ENCODE results near the gene CDK6.

Gene CDK6

GRCh38 chr7:92631067-92631849 is 205.1 kb downstream of the CDK6 start:
- peak; percentile 41 to 72 for DNase-seq (ENCODE audit: low read depth in 1 of 2, low spot score in 1 of 2)

GRCh38 chr7:92629779-92630178 is 206.6 kb downstream of the CDK6 start:
- no peak for DNase-seq (ENCODE audit: low read depth in 1 of 2, low spot score in 1 of 2)

- no peak for DNase-seq (ENCODE audit: low read depth in 1 of 2, low spot score in 1 of 2)
These were observed 208.4 kb downstream of the CDK6 start for GRCh38 chr7:92627956-92628355.

GRCh38 chr7:92626281-92626809 is 210.0 kb downstream of the CDK6 start:
- DNase-seq (ENCODE audit: low read depth in 1 of 2, low spot score in 1 of 2): no peak

- no peak for DNase-seq (ENCODE audit: low read depth in 1 of 2, low spot score in 1 of 2)
These were observed 210.8 kb downstream of the CDK6 start for GRCh38 chr7:92625617-92626016.

GRCh38 chr7:92624298-92624996 is 211.9 kb downstream of the CDK6 start:
- DNase-seq (ENCODE audit: low read depth in 1 of 2, low spot score in 1 of 2): no peak

- DNase-seq (ENCODE audit: low read depth in 1 of 2, low spot score in 1 of 2): no peak
These were observed 212.8 kb downstream of the CDK6 start for GRCh38 chr7:92623544-92623943.

GRCh38 chr7:92622685-92623084 is 213.7 kb downstream of the CDK6 start:
- DNase-seq (ENCODE audit: low read depth in 1 of 2, low spot score in 1 of 2): no peak

- DNase-seq (ENCODE audit: low read depth in 1 of 2, low spot score in 1 of 2): no peak
These were observed 214.3 kb downstream of the CDK6 start for GRCh38 chr7:92622030-92622429.

- no peak for DNase-seq (ENCODE audit: low read depth in 1 of 2, low spot score in 1 of 2)
These were observed 214.8 kb downstream of the CDK6 start for GRCh38 chr7:92621561-92622023.

GRCh38 chr7:92621026-92621540 is 215.3 kb downstream of the CDK6 start:
- DNase-seq (ENCODE audit: low read depth in 1 of 2, low spot score in 1 of 2): peak; percentile 36 to 73

- no peak for DNase-seq (ENCODE audit: low read depth in 1 of 2, low spot score in 1 of 2)
These were observed 220.5 kb downstream of the CDK6 start for GRCh38 chr7:92615861-92616260.

GRCh38 chr7:92614660-92615174 is 221.7 kb downstream of the CDK6 start:
- no peak for DNase-seq (ENCODE audit: low read depth in 1 of 2, low spot score in 1 of 2)

GRCh38 chr7:92613720-92614119 is 222.7 kb downstream of the CDK6 start:
- DNase-seq (ENCODE audit: low read depth in 1 of 2, low spot score in 1 of 2): no peak

- DNase-seq (ENCODE audit: low read depth in 1 of 2, low spot score in 1 of 2): no peak
These were observed 223.2 kb downstream of the CDK6 start for GRCh38 chr7:92613214-92613613.

GRCh38 chr7:92612501-92612900 is 223.9 kb downstream of the CDK6 start:
- no peak for DNase-seq (ENCODE audit: low read depth in 1 of 2, low spot score in 1 of 2)

GRCh38 chr7:92611735-92612134 is 224.6 kb downstream of the CDK6 start:
- no peak for DNase-seq (ENCODE audit: low read depth in 1 of 2, low spot score in 1 of 2)

GRCh38 chr7:92609921-92610518 is 226.4 kb downstream of the CDK6 start:
- no peak for DNase-seq (ENCODE audit: low read depth in 1 of 2, low spot score in 1 of 2)

- DNase-seq (ENCODE audit: low read depth in 1 of 2, low spot score in 1 of 2): no peak
These were observed 227.7 kb downstream of the CDK6 start for GRCh38 chr7:92608380-92609322.

- no peak for DNase-seq (ENCODE audit: low read depth in 1 of 2, low spot score in 1 of 2)
These were observed 229.4 kb downstream of the CDK6 start for GRCh38 chr7:92606985-92607384.
